IPS DF 6.9 (cell line): ENCODE results near the gene RANGAP1.

Source experiments
- DNase-seq: peaks from one replicate; pipeline ENCODE4 v3.0.0-alpha.2; 2013; ENCODE audit warnings: low read depth, low spot score
- H3K27ac ChIP-seq: one replicate; pipeline ENCODE4 v1.5.1; 2013; ENCODE audit warnings: low read length, control low read depth
- H3K27me3 ChIP-seq: 2 replicates; pipeline ENCODE4 v1.6.1; 2013; ENCODE audit warnings: mild to moderate bottlenecking, low read length; ENCODE audit not compliant: control insufficient read depth, insufficient read depth
- H3K36me3 ChIP-seq: 2 replicates; pipeline ENCODE4 v1.6.1; 2013; ENCODE audit warnings: low read length; ENCODE audit not compliant: control insufficient read depth, insufficient read depth
- H3K4me1 ChIP-seq: 2 replicates; pipeline ENCODE4 v1.6.1; 2013; ENCODE audit warnings: low read length; ENCODE audit not compliant: control insufficient read depth, insufficient read depth
- H3K4me3 ChIP-seq: 2 replicates; pipeline ENCODE4 v1.5.1; 2013; ENCODE audit warnings: mild to moderate bottlenecking, low read length
- H3K9me3 ChIP-seq: 2 replicates; pipeline ENCODE4 v1.6.1; 2013; ENCODE audit warnings: low read length, inconsistent platforms; ENCODE audit not compliant: control insufficient read depth, insufficient read depth
- WGBS: extraction: QIAGEN DNeasy Blood & Tissue Kit; methylation state at CpG from one replicate; pipeline ENCODE4 v1.1.7; 2013; ENCODE audit warnings: mixed read lengths, missing lambda C conversion rate; ENCODE audit not compliant: insufficient read length, insufficient coverage; 5-methylcytosine and 5-hydroxymethylcytosine counted together

Gene RANGAP1

DNA sequence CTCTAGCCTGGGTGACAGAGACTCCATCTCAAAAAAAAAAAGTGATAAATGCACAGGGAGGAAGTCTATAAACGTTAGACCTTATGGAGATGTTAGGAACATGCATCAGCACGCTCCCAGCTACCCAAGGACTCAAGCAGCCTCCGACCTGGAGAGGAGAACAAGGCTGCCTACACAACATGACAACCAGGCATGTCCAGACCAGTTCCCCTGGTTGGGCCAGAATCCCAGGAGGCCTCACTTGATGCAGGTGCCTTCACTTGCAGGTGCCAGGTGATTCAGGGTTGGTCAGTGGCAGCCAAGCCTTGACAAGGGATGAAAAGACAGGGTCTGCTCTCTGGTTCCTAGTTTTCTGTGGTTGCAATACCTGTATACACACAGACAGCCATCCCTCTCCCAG lies 5.9 kb downstream of the RANGAP1 start:
- H3K9me3 ChIP-seq: no peaks in the 10 kb centered on the region
- H3K4me1 ChIP-seq: no peaks in the 10 kb centered on the region
- peaks cover 27% of the 10 kb centered on the region; the same call in 1 of the 2 replicates for H3K36me3 ChIP-seq
- no peak for DNase-seq
- no peak overlapping the region for H3K4me3 ChIP-seq
- no peaks in the 10 kb centered on the region for H3K27me3 ChIP-seq
- H3K27ac ChIP-seq: no peak overlapping the region
- WGBS: no CpG with 5 or more reads among the region's 3 CpGs

DNA sequence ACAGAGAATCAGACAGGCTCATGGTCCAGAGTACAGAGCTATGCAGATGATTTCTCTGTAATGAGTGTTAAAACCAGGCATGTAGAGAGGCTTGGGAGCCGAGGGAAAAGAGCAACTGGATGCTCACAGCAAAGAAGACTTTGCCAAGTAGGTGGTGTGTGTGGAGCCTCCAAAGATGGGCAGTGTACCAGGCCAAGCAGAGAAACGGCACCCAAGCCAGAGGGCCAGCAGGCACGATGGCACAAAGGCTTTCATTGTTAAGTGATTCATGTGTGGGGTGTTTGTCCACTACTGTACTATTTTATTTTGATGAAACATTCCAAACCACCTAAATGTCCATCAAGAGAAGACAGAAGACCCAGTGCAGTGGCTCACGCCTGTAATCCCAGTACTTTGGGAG lies 11.1 kb downstream of the RANGAP1 start:
- DNase-seq: no peak
- Histone ChIP-seq H3K27ac (no peak overlapping the region), H3K4me1 (no peaks in the 10 kb centered on the region), H3K36me3 (peaks cover 43% of the 10 kb centered on the region), H3K4me3 (no peak overlapping the region), H3K9me3 (no peaks in the 10 kb centered on the region), H3K27me3 (no peaks in the 10 kb centered on the region)
- WGBS: no CpG with 5 or more reads among the region's 4 CpGs

DNA sequence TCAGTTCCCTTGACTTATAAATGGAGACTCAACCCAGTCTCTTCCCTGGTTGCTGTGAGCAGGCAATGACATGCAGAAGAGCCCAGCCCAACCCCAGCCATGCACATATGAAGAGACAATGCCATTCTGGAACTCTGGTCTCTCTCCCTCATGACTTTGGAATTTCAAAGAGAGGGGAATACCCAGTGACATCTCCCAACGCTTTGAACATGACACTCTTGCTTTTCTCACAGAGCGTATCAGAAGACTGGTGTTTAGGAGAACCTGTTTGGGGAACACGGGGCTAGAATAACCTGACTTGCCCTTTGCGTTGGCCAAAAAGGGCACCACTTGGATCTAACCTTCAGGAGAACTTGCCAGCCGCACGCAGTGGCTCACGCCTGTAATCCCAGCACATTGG lies 12.9 kb downstream of the RANGAP1 start:
- DNase-seq: no peak
- Histone ChIP-seq H3K4me3 (no peak overlapping the region), H3K36me3 (peaks cover 39% of the 10 kb centered on the region), H3K9me3 (no peaks in the 10 kb centered on the region), H3K4me1 (no peaks in the 10 kb centered on the region), H3K27ac (no peak overlapping the region), H3K27me3 (no peaks in the 10 kb centered on the region)
- no CpG with 5 or more reads among the region's 7 CpGs for WGBS

DNA sequence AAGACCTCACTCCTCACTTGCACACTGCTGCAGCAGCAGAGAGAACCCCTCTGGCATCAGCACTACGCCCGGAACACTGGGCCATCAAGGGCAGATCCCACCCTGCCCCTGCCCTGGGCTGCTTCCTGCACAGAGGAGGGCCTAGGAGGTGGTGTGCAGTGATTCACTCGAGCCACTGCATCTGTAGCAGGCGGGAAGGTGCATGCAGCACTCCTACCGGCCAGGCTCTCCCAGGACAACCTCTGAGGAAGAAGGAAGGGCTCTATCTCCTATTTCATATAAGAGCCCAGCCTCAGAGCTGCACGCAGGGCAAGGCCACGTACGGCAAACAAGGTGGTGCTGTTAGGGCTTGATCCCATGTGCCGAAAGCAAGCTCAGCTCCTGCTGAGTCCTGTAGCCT lies 14.2 kb downstream of the RANGAP1 start:
- no peak for DNase-seq

DNA sequence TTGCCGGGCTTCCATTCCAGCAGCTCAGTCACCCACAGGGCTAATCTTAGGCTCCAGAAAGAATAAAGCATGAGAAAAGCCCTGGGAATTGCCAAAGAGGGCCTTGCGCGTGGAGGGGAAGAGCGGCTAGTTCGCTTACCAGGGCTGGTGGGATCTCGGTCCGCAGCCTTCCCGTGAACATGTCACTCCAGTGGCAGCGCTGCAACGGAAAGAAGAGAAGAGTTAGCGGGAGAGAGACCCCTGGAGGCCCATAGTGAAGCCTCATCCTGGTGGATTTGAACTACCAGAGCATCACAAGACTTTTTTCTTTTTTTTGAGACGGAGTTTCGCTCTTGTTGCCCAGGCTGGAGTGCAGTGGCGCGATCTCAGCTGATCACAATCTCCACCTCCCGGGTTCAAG lies 18.0 kb downstream of the RANGAP1 start:
- Histone ChIP-seq H3K27ac (no peak overlapping the region), H3K4me1 (no peaks in the 10 kb centered on the region; the same call in 1 of the 2 replicates), H3K27me3 (no peaks in the 10 kb centered on the region), H3K36me3 (peaks cover 59% of the 10 kb centered on the region), H3K9me3 (no peaks in the 10 kb centered on the region), H3K4me3 (no peak overlapping the region)
- no peak for DNase-seq
- no CpG with 5 or more reads among the region's 16 CpGs for WGBS

More for the DNA sequence above, 14.2 kb downstream of the RANGAP1 start:
- H3K4me3 ChIP-seq: no peak overlapping the region
- no peaks in the 10 kb centered on the region for H3K4me1 ChIP-seq
- WGBS: no CpG with 5 or more reads among the region's 9 CpGs
- no peaks in the 10 kb centered on the region for H3K27me3 ChIP-seq
- no peak overlapping the region for H3K27ac ChIP-seq
- peaks cover 45% of the 10 kb centered on the region for H3K36me3 ChIP-seq
- H3K9me3 ChIP-seq: no peaks in the 10 kb centered on the region

DNA sequence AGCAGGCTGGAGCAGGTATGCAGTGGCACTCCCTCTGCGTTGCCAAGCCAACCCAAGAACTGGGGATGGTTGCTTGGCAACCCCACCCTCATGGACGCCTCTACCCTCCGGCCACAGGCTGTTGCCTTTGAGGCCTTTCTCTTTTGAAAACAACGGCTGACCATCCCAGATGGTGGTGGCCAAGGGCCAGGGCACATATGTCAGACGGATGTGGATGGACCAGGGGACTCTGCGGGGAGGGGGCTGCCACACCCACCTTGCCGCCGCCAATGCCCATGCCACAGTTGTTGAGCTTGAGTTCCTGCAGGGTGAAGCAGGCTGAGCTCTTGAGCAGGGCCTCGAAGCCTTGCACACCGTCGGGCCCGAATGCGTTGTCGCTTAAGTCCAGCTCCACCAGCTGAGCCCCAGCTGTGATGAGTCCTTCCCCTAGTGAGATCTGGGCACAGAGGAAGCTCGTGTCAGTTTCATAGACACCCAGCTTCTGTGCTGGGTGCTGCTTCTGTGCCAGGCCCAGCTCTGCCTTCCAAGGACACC lies 21.5 kb downstream of the RANGAP1 start:
- no peaks in the 10 kb centered on the region for H3K9me3 ChIP-seq
- no peak overlapping the region for H3K27ac ChIP-seq
- H3K36me3 ChIP-seq: peaks cover 71% of the 10 kb centered on the region
- no peak for DNase-seq
- no CpG with 5 or more reads among the region's 15 CpGs for WGBS
- no peaks in the 10 kb centered on the region; the same call in 1 of the 2 replicates for H3K4me1 ChIP-seq
- no peaks in the 10 kb centered on the region for H3K27me3 ChIP-seq
- H3K4me3 ChIP-seq: no peak overlapping the region

DNA sequence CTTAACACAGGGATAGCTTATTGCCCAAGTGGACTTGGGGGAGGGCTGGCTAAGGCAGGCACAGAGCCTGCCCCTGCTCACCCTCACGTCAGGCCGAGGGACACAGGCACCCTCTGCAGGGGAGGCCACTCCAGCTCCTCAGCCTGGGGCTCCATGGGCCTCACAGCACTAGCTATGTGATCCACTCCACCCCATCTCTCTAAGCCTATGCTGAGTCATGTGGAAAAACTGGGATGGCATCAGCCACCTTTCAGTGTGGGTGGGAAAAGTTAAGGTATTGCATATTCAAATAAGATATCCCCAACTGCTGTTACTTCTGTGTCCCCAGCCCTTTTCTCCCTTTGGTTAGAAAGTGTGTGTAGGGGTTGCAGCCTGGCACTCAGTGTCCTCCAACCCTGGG lies 22.3 kb downstream of the RANGAP1 start:
- no peak for DNase-seq
- Histone ChIP-seq H3K27me3 (no peaks in the 10 kb centered on the region), H3K4me3 (no peak overlapping the region), H3K4me1 (no peaks in the 10 kb centered on the region; the same call in 1 of the 2 replicates), H3K9me3 (no peaks in the 10 kb centered on the region), H3K36me3 (peaks cover 75% of the 10 kb centered on the region), H3K27ac (no peak overlapping the region)
- no CpG with 5 or more reads among the region's 2 CpGs for WGBS

DNA sequence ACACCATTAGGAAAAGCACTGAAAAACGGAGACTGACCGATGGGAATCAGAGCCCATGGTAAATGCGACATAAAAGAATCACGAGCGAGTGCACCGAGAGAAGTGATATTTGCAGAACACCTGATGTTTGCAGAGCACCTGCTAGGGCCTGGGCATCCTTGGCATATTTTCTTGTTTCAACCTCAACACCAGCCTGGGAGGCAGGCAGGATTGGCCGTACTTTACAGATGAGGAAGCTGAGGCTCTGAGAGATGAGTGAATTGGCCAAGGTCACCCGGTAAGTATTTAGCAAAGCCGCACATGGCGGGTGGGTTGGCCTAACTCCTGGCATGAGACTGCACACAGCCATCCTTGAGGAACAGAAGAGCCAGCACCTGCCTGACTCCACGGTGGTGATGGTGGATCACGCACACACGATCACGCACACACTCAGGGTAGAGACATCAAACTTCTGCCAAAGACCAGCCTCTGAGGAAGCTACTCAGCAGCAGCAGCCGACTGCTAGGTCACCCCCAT lies 23.7 kb downstream of the RANGAP1 start:
- WGBS: no CpG with 5 or more reads among the region's 15 CpGs
- H3K27me3 ChIP-seq: no peaks in the 10 kb centered on the region
- no peak overlapping the region for H3K27ac ChIP-seq
- no peak for DNase-seq
- no peaks in the 10 kb centered on the region; the same call in 1 of the 2 replicates for H3K4me1 ChIP-seq
- H3K9me3 ChIP-seq: no peaks in the 10 kb centered on the region
- H3K4me3 ChIP-seq: no peak overlapping the region
- H3K36me3 ChIP-seq: peaks cover 73% of the 10 kb centered on the region

DNA sequence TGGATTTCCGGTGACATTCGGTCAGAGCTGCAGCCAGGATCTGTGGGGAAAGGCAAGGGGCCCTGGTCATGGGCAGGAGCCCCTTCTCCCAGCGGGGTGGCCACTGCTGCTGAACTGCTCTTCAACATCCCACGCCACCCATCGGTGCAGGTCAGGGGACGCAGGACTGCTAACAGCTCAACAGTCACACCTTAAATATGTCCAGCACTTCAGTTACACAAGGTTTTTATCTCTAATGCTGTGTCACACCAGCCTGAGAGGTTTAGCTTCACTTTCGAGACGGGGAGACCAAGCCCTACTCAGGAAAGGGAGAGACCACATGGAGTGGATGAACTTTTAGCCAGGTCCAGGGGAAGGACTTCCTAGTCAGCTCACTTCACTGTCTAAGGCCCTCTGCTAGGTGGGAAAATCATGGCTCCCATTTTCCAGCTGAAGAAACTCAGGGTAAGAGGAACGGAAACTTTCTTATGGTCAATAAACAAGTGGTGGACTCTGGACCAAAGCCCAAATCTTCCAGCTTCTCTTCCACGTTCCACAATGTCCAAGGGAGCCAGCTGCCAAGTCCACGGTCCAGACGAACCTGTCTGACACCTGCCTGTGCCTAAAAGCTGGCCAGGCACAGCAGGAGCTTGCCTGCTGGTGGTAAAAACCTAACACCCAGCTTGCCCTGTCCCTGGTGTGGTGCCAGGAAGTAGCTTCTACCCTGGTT lies 24.3 kb downstream of the RANGAP1 start:
- DNase-seq: no peak
- Histone ChIP-seq H3K9me3 (no peaks in the 10 kb centered on the region), H3K4me1 (peaks cover 2% of the 10 kb centered on the region; the same call in 1 of the 2 replicates), H3K4me3 (no peak overlapping the region; the same call in 1 of the 2 replicates), H3K27ac (no peak overlapping the region), H3K27me3 (no peaks in the 10 kb centered on the region), H3K36me3 (peaks cover 76% of the 10 kb centered on the region)
- no CpG with 5 or more reads among the region's 12 CpGs for WGBS

DNA sequence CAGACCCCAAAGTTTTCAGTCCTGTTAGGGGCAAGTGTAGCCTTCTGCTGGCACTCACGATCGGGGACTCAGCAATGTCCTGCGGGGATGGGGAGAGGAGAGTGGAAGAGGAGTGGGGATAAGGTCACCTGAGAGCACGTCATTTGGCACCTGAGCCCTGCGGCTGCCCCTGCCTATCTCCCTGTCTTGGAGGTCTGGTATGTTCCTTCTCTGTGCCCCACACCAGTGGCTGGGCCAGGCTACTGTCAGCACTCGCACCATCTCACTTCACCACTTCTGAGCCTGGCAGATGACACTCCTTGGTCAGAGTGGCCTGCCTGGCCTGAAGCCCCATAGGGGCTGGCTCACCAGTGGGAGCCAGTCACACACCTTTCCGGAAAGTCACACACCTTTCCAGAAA lies 25.1 kb downstream of the RANGAP1 start:
- H3K4me1 ChIP-seq: peaks cover 2% of the 10 kb centered on the region; the same call in 1 of the 2 replicates
- no peak overlapping the region for H3K27ac ChIP-seq
- WGBS: no CpG with 5 or more reads among the region's 7 CpGs
- H3K36me3 ChIP-seq: peaks cover 79% of the 10 kb centered on the region
- DNase-seq: no peak
- H3K4me3 ChIP-seq: no peak overlapping the region
- no peaks in the 10 kb centered on the region for H3K9me3 ChIP-seq
- H3K27me3 ChIP-seq: no peaks in the 10 kb centered on the region
